SK-MEL-5 (cell line): Measurements from ENCODE around the gene ATG4D. TPM values are rescaled to one million over a fixed set of nuclear protein-coding genes. Genes with fewer than 3 reads are reported as not detected.
"Not testable (repeated sequence)": the region's sequence is repeated elsewhere in the genome, so short reads cannot be mapped to it uniquely, and the experiment has no call there.

Experiments used
- DNase-seq: peaks from one replicate; pipeline ENCODE4 v3.0.0-alpha.2; 2016; ENCODE audit warnings: low read depth, low spot score
- in situ Hi-C: cut with HindIII; loops from 2 replicates; pipeline ENCODE4 v1.10.0; 2016; ENCODE audit warnings: low sequenced_read_pairs, high pct_unique_total_duplicates, low pct_unique_long_range_greater_than_20kb
- total RNA-seq: library from RNA; depleted of rRNA; stranded (reverse); fragments of >200 nt; shearing (Covaris generic); gene quantifications from 2 replicates; pipeline ENCODE4 v1.2.3, GENCODE V29; 2014

Gene ATG4D
- total RNA-seq, 1 experiment from 2014 or later: 35.2 TPM

- in situ Hi-C loops: no loop called here
- DNase-seq: no peak
Measured at GRCh38 chr19:10544753-10545251, 1.1 kb downstream of the ATG4D start.

- no peak for DNase-seq
- in situ Hi-C loops: no loop called here
Measured at GRCh38 chr19:10546817-10547216, 3.1 kb downstream of the ATG4D start.

DNA sequence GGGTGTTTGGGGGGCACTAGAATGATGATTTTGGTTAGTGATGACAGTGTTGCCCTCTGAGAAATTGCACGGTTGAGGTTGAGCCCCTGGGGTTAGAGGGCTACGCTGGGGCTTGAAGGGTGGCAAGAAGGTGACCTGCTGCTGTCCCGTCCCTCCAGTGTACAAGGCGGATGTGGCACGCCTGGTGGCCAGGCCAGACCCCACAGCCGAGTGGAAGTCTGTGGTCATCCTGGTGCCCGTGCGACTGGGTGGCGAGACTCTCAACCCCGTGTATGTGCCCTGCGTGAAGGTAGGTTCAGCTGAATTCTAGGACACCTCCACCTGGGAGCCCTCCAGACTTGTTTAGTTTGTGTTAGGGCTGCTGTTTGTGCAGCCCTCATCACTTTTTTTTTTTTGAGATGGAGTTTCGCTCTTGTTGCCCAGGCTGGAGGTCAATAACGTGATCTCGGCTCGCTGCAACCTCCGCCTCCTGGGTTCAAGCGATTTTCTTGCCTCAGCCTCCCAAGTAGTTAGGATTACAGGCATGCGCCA is 5.1 kb downstream of the ATG4D start:
- DNase-seq: no peak
- in situ Hi-C loops: no loop called here

DNA sequence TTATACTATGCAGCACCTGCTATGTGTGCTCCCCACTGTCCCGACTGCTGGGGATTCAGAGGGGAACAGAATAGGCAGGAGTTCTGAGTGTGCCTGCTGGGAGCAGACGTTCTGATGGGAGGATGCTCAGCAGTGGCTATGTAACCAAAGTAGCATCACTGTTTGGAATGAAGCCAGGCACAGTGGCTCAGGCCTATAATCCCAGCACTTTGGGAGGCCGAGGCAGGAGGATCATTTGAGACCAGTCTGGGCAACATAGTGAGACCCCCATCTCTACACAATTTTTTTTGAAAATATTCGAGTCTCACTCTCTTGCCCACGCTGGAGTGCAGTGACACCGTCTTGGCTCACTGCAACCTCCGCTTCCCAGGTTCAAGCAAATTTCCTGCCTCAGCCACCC is 6.0 kb downstream of the ATG4D start:
- no peak for DNase-seq
- in situ Hi-C loops: no loop called here

GRCh38 chr19:10550336-10550735 is 6.6 kb downstream of the ATG4D start:
- in situ Hi-C loops: no loop called here
- no peak for DNase-seq

GRCh38 chr19:10551006-10551405 is 7.3 kb downstream of the ATG4D start:
- in situ Hi-C loops, DNase-seq: not testable (repeated sequence)

GRCh38 chr19:10551698-10552301 is 8.1 kb downstream of the ATG4D start:
- in situ Hi-C loops: no loop called here
- peak; percentile 64 for DNase-seq

- DNase-seq: peak; percentile 59
- in situ Hi-C loops: no loop called here
Measured at GRCh38 chr19:10552510-10553053, 8.9 kb downstream of the ATG4D start.

GRCh38 chr19:10553087-10553667 is 9.5 kb downstream of the ATG4D start:
- in situ Hi-C loops: no loop called here
- no peak for DNase-seq

DNA sequence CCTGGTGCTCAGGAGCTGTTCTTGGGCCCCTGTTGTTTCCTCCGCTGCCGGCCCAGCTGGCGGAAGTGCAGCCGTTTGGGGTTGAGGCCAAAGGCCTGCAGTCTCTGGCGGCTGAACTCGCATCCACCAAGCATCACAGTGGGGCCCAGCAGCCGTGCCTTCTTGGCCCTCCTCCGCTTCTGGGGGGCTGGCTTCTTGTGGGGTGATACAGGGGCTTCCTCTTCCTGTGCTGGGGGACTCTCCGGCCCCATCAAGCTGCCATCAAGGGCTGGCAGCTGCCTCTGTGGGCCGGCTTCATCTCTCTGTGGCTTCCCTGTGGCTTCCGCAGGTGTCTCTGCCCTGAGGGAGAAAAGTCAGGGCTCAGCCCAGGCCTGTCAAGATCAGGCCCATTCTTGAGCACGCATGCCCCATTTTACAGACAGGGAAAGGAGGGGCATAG is 10.3 kb downstream of the ATG4D start:
- DNase-seq: no peak
- in situ Hi-C loops: no loop called here

GRCh38 chr19:10554760-10555609 is 11.3 kb downstream of the ATG4D start:
- no peak for DNase-seq
- in situ Hi-C loops: no loop called here

DNA sequence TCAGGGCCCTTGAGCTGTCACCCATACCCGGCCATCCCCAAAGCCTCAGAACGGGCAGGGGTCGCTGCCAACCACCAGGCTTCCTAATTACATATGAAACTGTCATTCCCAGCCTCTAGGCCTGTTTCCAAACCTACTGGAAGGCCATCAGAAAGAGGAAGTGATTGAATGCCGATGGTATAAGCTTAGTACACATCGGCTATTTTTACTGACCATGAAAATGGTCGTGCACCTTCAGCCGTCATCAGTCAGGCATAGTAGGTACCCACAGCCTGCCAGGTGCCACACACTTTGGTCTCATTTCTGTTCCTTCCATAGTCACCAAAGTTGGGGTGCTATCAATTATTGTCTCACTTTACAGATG is 11.9 kb downstream of the ATG4D start:
- DNase-seq: no peak
- in situ Hi-C loops: no loop called here

DNA sequence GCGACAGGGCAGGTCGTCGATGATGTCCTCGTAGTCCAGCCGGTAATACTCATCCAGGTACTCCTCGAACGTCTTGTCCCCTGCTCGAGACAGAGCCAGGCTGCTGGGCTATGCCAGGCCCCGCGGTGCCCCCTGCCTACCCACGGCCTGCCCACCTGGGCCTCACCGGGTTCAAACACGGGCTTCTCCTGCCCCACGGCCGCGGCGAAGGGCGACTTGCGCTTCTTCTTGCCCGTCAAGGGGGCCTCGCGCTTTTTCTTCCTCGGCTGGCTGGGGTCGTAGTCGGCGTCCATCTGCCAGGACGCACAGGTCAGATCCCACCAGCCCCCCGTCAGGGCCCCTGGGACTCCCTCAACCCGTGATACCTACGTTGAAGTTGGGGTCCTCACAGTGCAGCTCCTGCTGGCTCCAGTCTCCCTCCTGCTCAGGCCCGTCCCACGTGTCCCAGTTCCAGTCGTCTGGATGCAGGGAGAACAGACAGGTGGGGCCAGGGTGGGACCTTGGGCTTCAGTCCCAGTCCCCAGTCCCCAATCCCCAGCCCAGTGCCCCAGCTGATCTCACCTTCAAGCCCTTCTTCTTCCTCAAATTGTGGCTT is 14.0 kb downstream of the ATG4D start:
- in situ Hi-C loops: no loop called here
- no peak for DNase-seq

DNA sequence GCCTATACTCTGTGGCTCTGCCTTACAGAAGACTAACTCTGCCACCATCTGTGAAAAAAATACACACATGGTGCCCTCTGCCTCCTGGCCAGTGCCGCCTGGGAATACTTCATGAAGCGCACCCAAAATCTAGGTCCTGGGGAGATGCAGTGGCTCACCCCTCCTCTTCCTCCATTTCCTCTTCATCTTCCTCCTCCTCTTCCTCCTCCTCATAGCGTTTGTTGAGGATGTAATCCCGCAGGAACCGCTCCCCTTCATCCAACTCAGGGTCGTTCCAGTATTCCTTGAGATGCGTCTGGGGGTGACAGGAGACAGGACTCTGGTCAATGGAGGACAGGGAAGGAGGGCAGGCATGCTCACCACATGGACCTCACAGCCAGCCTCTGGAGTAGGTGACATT is 16.4 kb downstream of the ATG4D start:
- no peak for DNase-seq
- in situ Hi-C loops: no loop called here

DNA sequence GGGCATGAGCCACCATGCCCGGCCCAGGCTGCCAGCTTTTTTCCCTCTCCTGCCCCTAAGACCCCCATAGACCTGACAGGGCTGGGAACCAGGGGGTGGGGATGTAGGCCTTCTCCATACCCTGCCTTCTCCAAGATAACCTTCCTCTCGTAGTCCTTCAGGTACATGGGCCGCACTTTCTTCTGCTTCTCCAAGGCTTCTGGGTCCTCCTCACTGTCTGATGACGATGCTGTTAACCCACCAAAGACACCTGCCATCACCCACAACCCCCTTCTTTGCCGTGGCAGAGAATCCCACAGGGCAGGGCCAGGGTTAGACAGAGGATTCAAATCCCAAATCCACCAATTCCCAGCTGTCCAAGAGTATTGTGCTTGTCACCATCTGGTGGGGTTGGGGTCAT is 18.9 kb downstream of the ATG4D start:
- DNase-seq: no peak
- in situ Hi-C loops: no loop called here

GRCh38 chr19:10565028-10565566 is 21.4 kb downstream of the ATG4D start:
- in situ Hi-C loops: no loop called here
- DNase-seq: no peak

DNA sequence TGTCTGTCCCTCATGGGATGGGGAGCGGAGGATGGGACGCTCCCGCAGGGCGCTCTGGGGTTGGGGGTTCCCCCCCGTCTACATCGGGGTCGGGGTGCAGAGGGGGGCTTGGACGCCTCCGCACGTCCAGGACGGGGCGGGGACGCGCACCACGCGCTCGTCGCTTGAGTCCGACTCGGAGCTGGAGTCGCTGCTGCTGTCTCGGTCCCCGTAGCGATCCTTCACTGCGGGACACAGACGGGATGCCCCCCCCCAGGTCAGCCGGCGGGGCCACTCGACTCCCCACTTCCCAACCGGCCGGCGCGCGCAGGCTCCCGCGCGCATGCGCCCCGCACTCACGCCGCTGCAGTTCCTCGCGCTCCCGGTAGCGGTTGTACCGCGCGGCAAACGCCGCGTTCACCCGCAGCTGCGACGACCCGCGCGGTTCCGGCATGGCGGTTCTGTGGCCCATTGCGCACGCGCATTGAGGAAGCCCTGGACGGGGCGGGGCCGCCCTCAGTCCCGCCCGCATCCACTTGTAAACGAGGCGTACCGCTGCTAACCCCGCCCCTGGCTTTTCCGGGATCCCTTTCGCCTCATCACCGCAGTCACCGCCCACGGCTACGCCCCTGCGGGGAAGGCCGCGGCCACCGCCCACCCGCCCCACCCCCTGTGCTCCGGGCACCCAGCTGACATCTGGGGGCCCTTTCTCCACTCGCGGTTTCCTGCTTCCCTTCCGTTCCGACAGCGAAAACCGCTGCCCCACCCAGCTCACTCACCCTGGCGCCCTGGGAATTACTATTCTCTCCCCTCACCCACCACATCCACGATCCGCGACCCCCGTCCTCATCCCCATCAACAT is 22.1 kb downstream of the ATG4D start, which contains the start of gene KRI1:
TSS of gene KRI1 (minus strand) at position 444 of the 841 bp plus-strand sequence. CDS start at position 433, 11 bp downstream.
- peak; percentile 94 for DNase-seq
- in situ Hi-C loops: no loop called here
